ENCODE data around the gene DNASE1L3.

The DNASE1L3 gene

GRCh38 chr3:58200121-58200709 is 10.6 kb downstream of the DNASE1L3 start:
- no peak for DNase-seq

- no peak for DNase-seq
Observed at GRCh38 chr3:58198804-58199203, 12.0 kb downstream of the DNASE1L3 start.

GRCh38 chr3:58198362-58198761 is 12.4 kb downstream of the DNASE1L3 start:
- DNase-seq: no peak

- no peak for DNase-seq
Observed at GRCh38 chr3:58197588-58197987, 13.2 kb downstream of the DNASE1L3 start.

- no peak for DNase-seq
Observed at GRCh38 chr3:58193682-58194407, 16.9 kb downstream of the DNASE1L3 start.

GRCh38 chr3:58192069-58192468 is 18.7 kb downstream of the DNASE1L3 start:
- DNase-seq: no peak

- DNase-seq: no peak
Observed at GRCh38 chr3:58191361-58191991, 19.3 kb downstream of the DNASE1L3 start.

- DNase-seq: no peak
Observed at GRCh38 chr3:58190882-58191281, 19.9 kb downstream of the DNASE1L3 start.

GRCh38 chr3:58190291-58190690 is 20.5 kb downstream of the DNASE1L3 start:
- DNase-seq: no peak

- DNase-seq: no peak
Observed at GRCh38 chr3:58189691-58190090, 21.1 kb downstream of the DNASE1L3 start.

- no peak for DNase-seq
Observed at GRCh38 chr3:58188921-58189451, 21.8 kb downstream of the DNASE1L3 start.

- DNase-seq: no peak
Observed at GRCh38 chr3:58188173-58188564, 22.6 kb downstream of the DNASE1L3 start.

- DNase-seq: no peak
Observed at GRCh38 chr3:58184982-58185360, 25.8 kb downstream of the DNASE1L3 start.

GRCh38 chr3:58184309-58184981 is 26.3 kb downstream of the DNASE1L3 start:
- DNase-seq: no peak

GRCh38 chr3:58183891-58184290 is 26.9 kb downstream of the DNASE1L3 start:
- no peak for DNase-seq

- no peak for DNase-seq
Observed at GRCh38 chr3:58183221-58183620, 27.6 kb downstream of the DNASE1L3 start.

GRCh38 chr3:58180940-58181587 is 29.7 kb downstream of the DNASE1L3 start:
- no peak for DNase-seq

- no peak for DNase-seq
Observed at GRCh38 chr3:58180099-58180880, 30.5 kb downstream of the DNASE1L3 start.

GRCh38 chr3:58179235-58180098 is 31.3 kb downstream of the DNASE1L3 start:
- no peak for DNase-seq

- DNase-seq: no peak
Observed at GRCh38 chr3:58178528-58179234, 32.1 kb downstream of the DNASE1L3 start.

All from stimulated activated CD4-positive, alpha-beta T cell treated with anti-CD3 and anti-CD28 coated beads, Interleukin-4, amount 100 ng/mL, for 4 hours (primary cell).